GM12801 (cell line): ENCODE measurements around the gene GARIN3.

ENCODE experiments used
- CTCF ChIP-seq: IDR thresholded peaks from one replicate; pipeline ENCODE4 v1.5.1; 2011; ENCODE audit warnings: control low read depth; ENCODE audit not compliant: insufficient read length; ENCODE audit errors: extremely low read depth

The GARIN3 gene

GRCh38 chr5:157205708-157206107, 39.6 kb upstream of the GARIN3 start:
- no peak for TF ChIP-seq CTCF

- TF ChIP-seq CTCF, result no peak
Measured at GRCh38 chr5:157204765-157205164, 38.7 kb upstream of the GARIN3 start.

- TF ChIP-seq CTCF, result no peak
Measured at GRCh38 chr5:157203417-157203816, 37.4 kb upstream of the GARIN3 start.

- no peak for TF ChIP-seq CTCF
Measured at GRCh38 chr5:157201857-157202256, 35.8 kb upstream of the GARIN3 start.

GRCh38 chr5:157198277-157198986, 32.4 kb upstream of the GARIN3 start:
- TF ChIP-seq CTCF, result no peak

GRCh38 chr5:157197086-157197485, 31.0 kb upstream of the GARIN3 start:
- no peak for TF ChIP-seq CTCF

GRCh38 chr5:157196045-157196444, 30.0 kb upstream of the GARIN3 start:
- no peak for TF ChIP-seq CTCF
